PFSK-1 (cell line): ENCODE results near the gene FAAP20.

ENCODE experiments used
- FOXP2 ChIP-seq: optimal IDR thresholded peaks from 2 replicates; pipeline ENCODE3; 2011; ENCODE audit warnings: borderline replicate concordance, control low read depth, inconsistent platforms; ENCODE audit not compliant: insufficient read depth; ENCODE audit errors: extremely low read length, extremely low read depth
- POLR2AphosphoS5 ChIP-seq: IDR thresholded peaks from 2 replicates; pipeline ENCODE4 v1.6.1; 2012; ENCODE audit warnings: low read depth, mild to moderate bottlenecking, control low read depth, low read length, moderate library complexity
- REST ChIP-seq, 2 experiments: IDR thresholded peaks; 2 replicates each; pipeline versions ENCODE4 v1.6.1 to v1.8.0; 2011 to 2012; ENCODE audit warnings: low read depth in 2 of 2, low read length in 2 of 2, control low read depth in 1 of 2, inconsistent platforms in 1 of 2, mild to moderate bottlenecking in 1 of 2, moderate library complexity in 1 of 2; ENCODE audit not compliant: insufficient read depth in 1 of 2
- SIN3A ChIP-seq: IDR thresholded peaks from 2 replicates; pipeline ENCODE4 v1.6.1; 2012; ENCODE audit warnings: mild to moderate bottlenecking, low read length, moderate library complexity, borderline replicate concordance; ENCODE audit not compliant: insufficient read depth
- TAF1 ChIP-seq: IDR thresholded peaks from 2 replicates; pipeline ENCODE4 v1.6.1; 2012; ENCODE audit warnings: low read length, control low read depth, borderline replicate concordance; ENCODE audit not compliant: insufficient read depth

FAAP20 gene

GRCh38 chr1:2200308-2200943 lies 5.9 kb upstream of the FAAP20 start:
- TF ChIP-seq TAF1 (no peak), FOXP2 (no peak), REST (IDR thresholded peaks at IDR 0.05; ENCODE audit: insufficient read depth in 1 of 2, low read depth in 2 of 2, low read length in 2 of 2) (no peak), POLR2AphosphoS5 (no peak), SIN3A (no peak)

GRCh38 chr1:2199042-2199810 lies 4.7 kb upstream of the FAAP20 start:
- TF ChIP-seq TAF1: peak; percentile 64; the same call in 1 of the 2 replicates
- TF ChIP-seq SIN3A: peak; percentile 29; the same call in 1 of the 2 replicates
- TF ChIP-seq FOXP2: no peak
- TF ChIP-seq POLR2AphosphoS5: peak; percentile 83
- TF ChIP-seq REST (IDR thresholded peaks at IDR 0.05; ENCODE audit: insufficient read depth in 1 of 2, low read depth in 2 of 2, low read length in 2 of 2): no peak

GRCh38 chr1:2198571-2198970 lies 4.0 kb upstream of the FAAP20 start:
- no peak for TF ChIP-seq REST (IDR thresholded peaks at IDR 0.05; ENCODE audit: insufficient read depth in 1 of 2, low read depth in 2 of 2, low read length in 2 of 2)
- no peak for TF ChIP-seq POLR2AphosphoS5
- no peak for TF ChIP-seq FOXP2
- no peak for TF ChIP-seq TAF1
- no peak for TF ChIP-seq SIN3A

- no peak for TF ChIP-seq POLR2AphosphoS5
- no peak for TF ChIP-seq SIN3A
- no peak for TF ChIP-seq TAF1
- TF ChIP-seq FOXP2: no peak
- TF ChIP-seq REST (IDR thresholded peaks at IDR 0.05; ENCODE audit: insufficient read depth in 1 of 2, low read depth in 2 of 2, low read length in 2 of 2): no peak
Measured at GRCh38 chr1:2197707-2198165, 3.2 kb upstream of the FAAP20 start.
